Inflammatory macrophage treated with lipopolysaccharide for 4 hours (primary cell): ENCODE results near the gene TTC28.
"Not testable (repeated sequence)": the region's sequence is repeated elsewhere in the genome, so short reads cannot be mapped to it uniquely, and the experiment has no call there.

Experiments used
- DNase-seq: peaks from one replicate; pipeline ENCODE4 v3.0.0-alpha.2; 2020

The TTC28 gene

GRCh38 chr22:28674121-28674563 lies 5.5 kb downstream of the TTC28 start:
- DNase-seq: peak; percentile 56

- DNase-seq: peak; percentile 68
Measured at GRCh38 chr22:28670756-28671155, 8.9 kb downstream of the TTC28 start.

- DNase-seq: peak; percentile 79
Measured at GRCh38 chr22:28670161-28670560, 9.5 kb downstream of the TTC28 start.

GRCh38 chr22:28669387-28669786 lies 10.3 kb downstream of the TTC28 start:
- no peak for DNase-seq

- not testable (repeated sequence) for DNase-seq
Measured at GRCh38 chr22:28663569-28663942, 16.1 kb downstream of the TTC28 start.

GRCh38 chr22:28658448-28658847 lies 21.2 kb downstream of the TTC28 start:
- DNase-seq: no peak

- DNase-seq: no peak
Measured at GRCh38 chr22:28656181-28656580, 23.5 kb downstream of the TTC28 start.

- DNase-seq: no peak
Measured at GRCh38 chr22:28650463-28650862, 29.2 kb downstream of the TTC28 start.

- DNase-seq: no peak
Measured at GRCh38 chr22:28648792-28649191, 30.8 kb downstream of the TTC28 start.

GRCh38 chr22:28647216-28647615 lies 32.4 kb downstream of the TTC28 start:
- no peak for DNase-seq

GRCh38 chr22:28639321-28639720 lies 40.3 kb downstream of the TTC28 start:
- DNase-seq: no peak

- no peak for DNase-seq
Measured at GRCh38 chr22:28637225-28637624, 42.4 kb downstream of the TTC28 start.

- DNase-seq: no peak
Measured at GRCh38 chr22:28630177-28630574, 49.5 kb downstream of the TTC28 start.

GRCh38 chr22:28629420-28630176 lies 50.0 kb downstream of the TTC28 start:
- DNase-seq: no peak

GRCh38 chr22:28628766-28629165 lies 50.9 kb downstream of the TTC28 start:
- no peak for DNase-seq

- DNase-seq: no peak
Measured at GRCh38 chr22:28627791-28628190, 51.8 kb downstream of the TTC28 start.

- DNase-seq: no peak
Measured at GRCh38 chr22:28620244-28620922, 59.3 kb downstream of the TTC28 start.

- no peak for DNase-seq
Measured at GRCh38 chr22:28619236-28619635, 60.4 kb downstream of the TTC28 start.

GRCh38 chr22:28615423-28615822 lies 64.2 kb downstream of the TTC28 start:
- not testable (repeated sequence) for DNase-seq

- DNase-seq: no peak
Measured at GRCh38 chr22:28609921-28610320, 69.7 kb downstream of the TTC28 start.

GRCh38 chr22:28608546-28608945 lies 71.1 kb downstream of the TTC28 start:
- DNase-seq: no peak

GRCh38 chr22:28607795-28608194 lies 71.8 kb downstream of the TTC28 start:
- no peak for DNase-seq

GRCh38 chr22:28604966-28605761 lies 74.5 kb downstream of the TTC28 start:
- DNase-seq: no peak

- no peak for DNase-seq
Measured at GRCh38 chr22:28601915-28602314, 77.7 kb downstream of the TTC28 start.
